CD4-positive, CD25-positive, alpha-beta regulatory T cell (primary cell): ENCODE results near the gene INO80B. TPM values are rescaled to one million over a fixed set of nuclear protein-coding genes. Genes with fewer than 3 reads are reported as not detected.
"Not testable (repeated sequence)": the region's sequence is repeated elsewhere in the genome, so short reads cannot be mapped to it uniquely, and the experiment has no call there.

Experiments
- ATAC-seq, 2 donors: fragments of 150-1000 bp; cut with Tn5 transposase; one replicate each; pipeline ENCODE4 v1.10.0; 2021; ENCODE audit warnings: low read depth in 2 of 2, moderate number of reproducible peaks in 2 of 2, moderate library complexity in 1 of 2
- DNase-seq, 3 donors: peaks; one replicate each; pipeline versions ENCODE4 v3.0.0 to v3.0.0-alpha.2; 2012 to 2022; ENCODE audit warnings: mixed read lengths in 1 of 3
- H3K27ac ChIP-seq: one replicate; pipeline ENCODE4 v1.7.0; 2013; ENCODE audit warnings: mild to moderate bottlenecking, low read length; ENCODE audit not compliant: insufficient read depth, poor library complexity, severe bottlenecking
- H3K27me3 ChIP-seq: one replicate; pipeline ENCODE4 v1.7.0; 2013; ENCODE audit warnings: low read length; ENCODE audit not compliant: control insufficient read depth, insufficient read depth
- H3K36me3 ChIP-seq: one replicate; pipeline ENCODE4 v1.7.0; 2013; ENCODE audit warnings: mild to moderate bottlenecking, low read length, moderate library complexity; ENCODE audit not compliant: control insufficient read depth, insufficient read depth
- H3K4me1 ChIP-seq: 2 replicates; pipeline ENCODE4 v1.7.0; 2013; ENCODE audit warnings: mild to moderate bottlenecking, low read length; ENCODE audit not compliant: insufficient read depth, control insufficient read depth, poor library complexity, severe bottlenecking
- H3K4me3 ChIP-seq: one replicate; pipeline ENCODE4 v1.7.0; 2013; ENCODE audit warnings: low read depth, mild to moderate bottlenecking, low read length, moderate library complexity
- H3K9me3 ChIP-seq, 2 experiments: 1 replicate in 1 of 2; 2 replicates in 1 of 2; pipeline ENCODE4 v1.7.0; 2013; ENCODE audit warnings: low read length in 2 of 2, mild to moderate bottlenecking in 1 of 2, moderate library complexity in 1 of 2; ENCODE audit not compliant: control insufficient read depth in 2 of 2
- H3K27ac Mint-ChIP-seq, 3 donors: one replicate each; pipeline ENCODE4 v1.8.0; 2020 to 2022; ENCODE audit warnings: mild to moderate bottlenecking in 3 of 3, mixed read lengths in 3 of 3, moderate library complexity in 2 of 3
- H3K27me3 Mint-ChIP-seq: one replicate; pipeline ENCODE4 v1.8.0; 2022; ENCODE audit warnings: mild to moderate bottlenecking, mixed read lengths
- H3K36me3 Mint-ChIP-seq: one replicate; pipeline ENCODE4 v1.8.0; 2020; ENCODE audit warnings: mixed read lengths
- H3K4me1 Mint-ChIP-seq, 4 donors: one replicate each; pipeline ENCODE4 v1.8.0; 2020 to 2022; ENCODE audit warnings: mixed read lengths in 4 of 4, mild to moderate bottlenecking in 1 of 4
- H3K4me3 Mint-ChIP-seq, 4 donors: one replicate each; pipeline ENCODE4 v1.8.0; 2020 to 2022; ENCODE audit warnings: mild to moderate bottlenecking in 4 of 4, mixed read lengths in 4 of 4, moderate library complexity in 3 of 4
- H3K9me3 Mint-ChIP-seq, 7 donors: one replicate each; pipeline ENCODE4 v1.8.0; 2020 to 2022; ENCODE audit warnings: mixed read lengths in 7 of 7, mild to moderate bottlenecking in 3 of 7, moderate library complexity in 2 of 7
- polyA plus RNA-seq, 4 donors: library from polyadenylated mRNA; unstranded; fragments of 300-500 nt; fragmentation: Illumina TruSeq; gene quantifications; one replicate each; pipeline ENCODE4 v1.2.3, GENCODE V29; 2021
- total RNA-seq: library from RNA; stranded (reverse); gene quantifications from one replicate; pipeline ENCODE4 v1.2.3, GENCODE V29; 2022

Gene INO80B
- total and polyA plus RNA-seq, 5 donors from 2014 or later, result 5.0 to 62.6 (median 5.9) TPM

DNA sequence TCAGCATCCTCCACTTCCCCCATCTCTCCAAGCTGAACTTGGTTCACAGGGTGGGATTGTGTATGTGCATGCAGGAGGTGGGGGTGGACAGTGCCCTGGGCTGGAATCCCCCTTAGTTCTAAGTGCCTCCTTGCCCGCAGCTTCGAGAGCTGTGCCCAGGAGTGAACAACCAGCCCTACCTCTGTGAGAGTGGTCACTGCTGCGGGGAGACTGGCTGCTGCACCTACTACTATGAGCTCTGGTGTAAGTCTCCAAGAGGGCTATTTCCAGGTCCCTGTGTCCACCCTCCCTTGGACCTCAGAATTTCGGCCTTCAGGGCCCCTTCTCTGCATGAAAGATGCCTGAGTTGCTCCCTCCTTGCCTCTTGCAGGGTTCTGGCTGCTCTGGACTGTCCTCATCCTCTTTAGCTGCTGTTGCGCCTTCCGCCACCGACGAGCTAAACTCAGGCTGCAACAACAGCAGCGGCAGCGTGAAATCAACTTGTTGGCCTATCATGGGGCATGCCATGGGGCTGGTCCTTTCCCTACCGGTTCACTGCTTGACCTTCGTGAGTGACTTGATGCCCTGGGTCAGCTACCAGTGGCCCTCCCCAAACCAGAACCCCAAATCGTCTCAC lies 4.7 kb downstream of the INO80B start:
- Mint-ChIP-seq H3K4me3 (peak overlapping the region; percentile 95 to 98 (median 97)), H3K27ac (peak overlapping the region; percentile 88 to 99 (median 99)), H3K4me1 (peaks cover 11 to 71% (median 35%) of the 10 kb centered on the region in 4 donors)
- ATAC-seq, H3K27me3 Mint-ChIP-seq, DNase-seq, H3K9me3 ChIP-seq, H3K27me3 ChIP-seq, H3K36me3 Mint-ChIP-seq, H3K36me3 ChIP-seq, H3K9me3 Mint-ChIP-seq: not testable (repeated sequence)
- H3K4me1 ChIP-seq, result peaks cover 44% of the 10 kb centered on the region
- H3K27ac ChIP-seq, result peak overlapping the region; percentile 99
- peak overlapping the region; percentile 10 for H3K4me3 ChIP-seq

GRCh38 chr2:74460187-74460586 lies 5.3 kb downstream of the INO80B start:
- H3K27ac Mint-ChIP-seq, result not testable (repeated sequence)

DNA sequence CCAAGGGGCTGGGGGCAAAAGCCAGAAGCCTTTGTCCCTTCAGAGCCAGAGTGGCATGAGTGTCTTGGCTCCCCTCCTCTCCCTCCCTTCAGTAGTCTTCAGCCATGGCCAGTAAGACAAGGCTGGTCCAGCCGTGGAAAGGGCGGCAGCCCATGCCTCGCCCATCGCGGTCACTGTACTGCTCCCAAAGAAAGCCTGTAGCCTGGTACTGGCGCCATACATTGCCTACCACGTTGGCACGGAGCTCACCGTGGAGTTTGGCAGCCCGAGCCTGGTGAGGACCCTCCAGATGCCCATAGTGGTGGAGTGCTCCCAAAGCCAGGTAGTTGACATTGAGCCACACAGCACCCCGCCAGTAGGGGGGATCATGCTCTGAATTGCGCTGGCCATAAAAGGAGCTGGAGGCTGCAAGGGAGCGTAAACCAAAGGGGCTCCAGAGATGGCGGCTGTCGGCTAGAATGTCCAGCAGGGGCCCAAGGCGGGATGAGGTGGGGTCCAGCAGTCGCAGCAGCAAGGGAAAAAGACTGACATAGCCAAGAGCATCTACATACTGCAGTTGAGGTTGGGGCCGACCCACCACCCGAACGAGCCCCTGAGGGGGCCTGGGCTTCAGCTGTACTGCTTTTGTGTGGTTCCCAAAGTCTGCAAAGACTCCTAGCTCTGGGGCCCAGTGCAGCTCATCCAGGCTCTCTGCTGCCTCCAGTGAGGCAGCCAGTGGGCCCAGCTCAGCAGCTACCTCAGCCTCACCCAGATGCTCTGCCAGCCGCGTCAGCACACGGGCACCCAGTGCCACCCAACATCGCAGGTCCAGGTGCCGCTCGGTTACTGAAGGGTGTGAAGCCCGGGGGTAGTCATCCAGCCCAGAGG lies 6.5 kb downstream of the INO80B start:
- no peaks in the 10 kb centered on the region for H3K27me3 Mint-ChIP-seq
- DNase-seq (peak in 1 of 3 donors; percentile 27), ATAC-seq (no peak)
- H3K4me1 Mint-ChIP-seq, result peaks cover 5 to 64% (median 28%) of the 10 kb centered on the region in 4 donors
- Histone ChIP-seq H3K27me3 (no peaks in the 10 kb centered on the region), H3K4me1 (peaks cover 35% of the 10 kb centered on the region), H3K36me3 (peaks cover 6% of the 10 kb centered on the region), H3K9me3 (no peaks in the 10 kb centered on the region), H3K4me3 (no peak overlapping the region), H3K27ac (no peak overlapping the region)
- H3K4me3 Mint-ChIP-seq, result peak overlapping the region in 3 of 4 donors; percentile 46 to 87 (median 78)
- H3K9me3 Mint-ChIP-seq, result no peaks in the 10 kb centered on the region
- peaks cover under 1% of the 10 kb centered on the region for H3K36me3 Mint-ChIP-seq
- no peak overlapping the region for H3K27ac Mint-ChIP-seq

More at GRCh38 chr2:74460187-74460586, 5.3 kb downstream of the INO80B start:
- peaks cover 5 to 67% (median 31%) of the 10 kb centered on the region in 4 donors for H3K4me1 Mint-ChIP-seq
- not testable (repeated sequence) for H3K4me3 ChIP-seq, H3K36me3 ChIP-seq, H3K27ac ChIP-seq, DNase-seq, H3K27me3 Mint-ChIP-seq, H3K36me3 Mint-ChIP-seq, H3K9me3 ChIP-seq, ATAC-seq, H3K27me3 ChIP-seq, H3K9me3 Mint-ChIP-seq
- H3K4me1 ChIP-seq, result peaks cover 43% of the 10 kb centered on the region
- H3K4me3 Mint-ChIP-seq, result peak overlapping the region; percentile 78 to 98 (median 96)

DNA sequence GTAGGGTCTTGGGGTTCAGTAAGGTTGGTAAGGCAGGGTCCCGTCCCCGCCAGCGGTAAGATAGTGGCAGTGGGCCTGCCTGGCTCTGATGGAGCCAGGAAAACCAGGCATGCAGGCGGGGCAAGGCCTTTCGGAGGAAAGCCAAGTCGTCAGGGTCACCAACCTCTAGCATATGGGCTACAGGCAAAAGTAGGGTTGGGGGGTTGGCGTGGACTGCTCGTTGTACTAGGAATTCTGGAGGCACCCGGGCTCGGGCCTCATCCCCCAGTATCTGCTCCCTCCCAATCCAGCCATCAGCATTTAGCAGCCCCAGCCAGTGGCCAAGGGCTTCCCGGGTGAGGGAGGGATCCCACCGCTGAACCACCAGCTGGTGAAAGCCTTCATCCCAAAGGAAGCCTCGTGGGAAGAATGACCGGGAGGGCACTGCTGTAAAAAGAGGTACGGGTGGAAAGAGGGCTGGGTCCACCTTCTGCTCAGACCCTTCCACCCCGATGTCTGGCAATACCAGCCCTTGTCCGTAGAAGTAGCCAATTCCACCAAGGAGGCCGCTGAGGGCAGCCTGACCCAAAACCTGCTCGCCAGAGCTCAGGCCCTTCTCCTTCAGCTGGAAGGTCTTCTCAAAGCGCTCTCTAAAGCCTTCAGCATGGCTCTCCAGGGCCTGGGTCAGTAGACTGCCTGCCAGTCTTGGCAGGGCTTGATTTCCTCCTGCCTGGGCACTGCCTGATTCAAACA lies 7.3 kb downstream of the INO80B start:
- H3K27ac Mint-ChIP-seq, result no peak overlapping the region
- H3K4me3 Mint-ChIP-seq, result peak overlapping the region in 2 of 4 donors; percentile 76 to 92
- Histone ChIP-seq H3K36me3 (peaks cover 6% of the 10 kb centered on the region), H3K27me3 (no peaks in the 10 kb centered on the region), H3K4me3 (no peak overlapping the region), H3K4me1 (peaks cover 27% of the 10 kb centered on the region), H3K27ac (no peak overlapping the region), H3K9me3 (no peaks in the 10 kb centered on the region)
- no peaks in the 10 kb centered on the region for H3K36me3 Mint-ChIP-seq
- no peak for ATAC-seq
- H3K9me3 Mint-ChIP-seq, result no peaks in the 10 kb centered on the region
- no peak for DNase-seq
- H3K4me1 Mint-ChIP-seq, result peaks cover 5 to 56% (median 21%) of the 10 kb centered on the region in 4 donors
- no peaks in the 10 kb centered on the region for H3K27me3 Mint-ChIP-seq

- no peak for DNase-seq
- Histone ChIP-seq H3K9me3 (no peaks in the 10 kb centered on the region), H3K36me3 (peaks cover 6% of the 10 kb centered on the region), H3K4me3 (no peak overlapping the region), H3K27me3 (no peaks in the 10 kb centered on the region), H3K27ac (no peak overlapping the region), H3K4me1 (peaks cover 26% of the 10 kb centered on the region)
- no peaks in the 10 kb centered on the region for H3K36me3 Mint-ChIP-seq
- H3K27me3 Mint-ChIP-seq, result no peaks in the 10 kb centered on the region
- H3K4me3 Mint-ChIP-seq, result peak overlapping the region; percentile 76 to 96 (median 91)
- ATAC-seq, result no peak
- no peak overlapping the region for H3K27ac Mint-ChIP-seq
- peaks cover 5 to 53% (median 19%) of the 10 kb centered on the region in 4 donors for H3K4me1 Mint-ChIP-seq
- no peaks in the 10 kb centered on the region for H3K9me3 Mint-ChIP-seq
Measured at GRCh38 chr2:74462786-74463105, 7.9 kb downstream of the INO80B start.

- peak overlapping the region in 2 of 3 donors; percentile 62 to 98 for H3K27ac Mint-ChIP-seq
- no peaks in the 10 kb centered on the region for H3K9me3 Mint-ChIP-seq
- Histone ChIP-seq H3K4me3 (peak overlapping the region; percentile 53), H3K9me3 (no peaks in the 10 kb centered on the region), H3K36me3 (peaks cover 6% of the 10 kb centered on the region), H3K27me3 (no peaks in the 10 kb centered on the region), H3K4me1 (peaks cover 16% of the 10 kb centered on the region), H3K27ac (peak overlapping the region; percentile 79)
- DNase-seq (no peak), ATAC-seq (no peak)
- no peaks in the 10 kb centered on the region for H3K36me3 Mint-ChIP-seq
- H3K27me3 Mint-ChIP-seq, result no peaks in the 10 kb centered on the region
- peaks cover 0 to 38% (median 13%) of the 10 kb centered on the region in 4 donors for H3K4me1 Mint-ChIP-seq
- peak overlapping the region; percentile 88 to 98 (median 97) for H3K4me3 Mint-ChIP-seq
Measured at GRCh38 chr2:74464406-74464805, 9.5 kb downstream of the INO80B start.

GRCh38 chr2:74470742-74471141 lies 15.9 kb downstream of the INO80B start:
- not testable (repeated sequence) for DNase-seq, H3K4me3 ChIP-seq, H3K9me3 Mint-ChIP-seq, H3K27me3 Mint-ChIP-seq, ATAC-seq, H3K27ac ChIP-seq, H3K9me3 ChIP-seq, H3K27me3 ChIP-seq
- peaks cover 30% of the 10 kb centered on the region for H3K4me1 ChIP-seq
- Mint-ChIP-seq H3K4me3 (peak overlapping the region; percentile 69 to 83 (median 74)), H3K4me1 (peaks cover 5 to 32% (median 19%) of the 10 kb centered on the region in 4 donors), H3K36me3 (peaks cover 16% of the 10 kb centered on the region), H3K27ac (peak overlapping the region in 2 of 3 donors; percentile 76 to 84)
- H3K36me3 ChIP-seq, result peaks cover 15% of the 10 kb centered on the region
